Gastroesophageal sphincter (tissue), 3 donors: ENCODE results near the gene PRF1.

Source experiments
- POLR2AphosphoS5 ChIP-seq: sonication (generic); formaldehyde crosslinking; IDR thresholded peaks from one replicate; pipeline ENCODE4 v1.6.1; 2017; ENCODE audit warnings: antibody characterized with exemption
- TF ChIP-seq, protein P1 (sequence below), 4 experiments: fragments of 200-600 bp in 2 of 4; fragments of 450-650 bp in 2 of 4; sonication (generic) in 1 of 4; IDR thresholded peaks; one replicate each; pipeline ENCODE4 v1.5.1; 2017 to 2019; ENCODE audit warnings: antibody characterized with exemption in 4 of 4, mild to moderate bottlenecking in 2 of 4, moderate library complexity in 2 of 4

DNA sequence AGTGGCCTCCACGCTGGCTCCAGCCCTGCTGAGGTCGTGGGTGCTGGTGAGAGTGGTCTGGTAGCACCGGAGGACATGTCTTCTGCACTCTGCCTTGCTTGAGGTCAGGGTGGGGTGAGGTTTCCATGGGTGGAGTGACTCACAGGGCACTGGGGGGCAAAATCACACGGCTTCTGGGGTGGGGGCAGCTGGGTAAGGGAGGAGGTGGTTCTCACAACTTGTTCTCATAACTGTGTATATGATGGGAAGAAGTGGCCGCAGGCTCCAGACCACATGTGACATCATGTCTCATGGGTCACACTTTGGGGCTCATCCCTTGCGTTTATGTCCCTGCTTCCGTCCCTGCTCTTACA is 884 bp upstream of the PRF1 start:
- TF ChIP-seq, protein P1, sequence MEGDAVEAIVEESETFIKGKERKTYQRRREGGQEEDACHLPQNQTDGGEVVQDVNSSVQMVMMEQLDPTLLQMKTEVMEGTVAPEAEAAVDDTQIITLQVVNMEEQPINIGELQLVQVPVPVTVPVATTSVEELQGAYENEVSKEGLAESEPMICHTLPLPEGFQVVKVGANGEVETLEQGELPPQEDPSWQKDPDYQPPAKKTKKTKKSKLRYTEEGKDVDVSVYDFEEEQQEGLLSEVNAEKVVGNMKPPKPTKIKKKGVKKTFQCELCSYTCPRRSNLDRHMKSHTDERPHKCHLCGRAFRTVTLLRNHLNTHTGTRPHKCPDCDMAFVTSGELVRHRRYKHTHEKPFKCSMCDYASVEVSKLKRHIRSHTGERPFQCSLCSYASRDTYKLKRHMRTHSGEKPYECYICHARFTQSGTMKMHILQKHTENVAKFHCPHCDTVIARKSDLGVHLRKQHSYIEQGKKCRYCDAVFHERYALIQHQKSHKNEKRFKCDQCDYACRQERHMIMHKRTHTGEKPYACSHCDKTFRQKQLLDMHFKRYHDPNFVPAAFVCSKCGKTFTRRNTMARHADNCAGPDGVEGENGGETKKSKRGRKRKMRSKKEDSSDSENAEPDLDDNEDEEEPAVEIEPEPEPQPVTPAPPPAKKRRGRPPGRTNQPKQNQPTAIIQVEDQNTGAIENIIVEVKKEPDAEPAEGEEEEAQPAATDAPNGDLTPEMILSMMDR (IDR thresholded peaks at IDR 0.05) = no peak
- no peak for TF ChIP-seq POLR2AphosphoS5
